Spleen (tissue), 7 donors: Measurements from ENCODE around the gene NCAN.

Source experiments
- POLR2A ChIP-seq, 3 donors: fragments of 450-650 bp; IDR thresholded peaks; one replicate each; pipeline ENCODE4 v1.5.1; 2017; ENCODE audit warnings: antibody characterized with exemption in 3 of 3, mild to moderate bottlenecking in 1 of 3
- POLR2AphosphoS5 ChIP-seq, 3 donors: sonication (generic); formaldehyde crosslinking; IDR thresholded peaks; one replicate each; pipeline ENCODE4 v1.5.1; 2017; ENCODE audit warnings: antibody characterized with exemption in 3 of 3
- TF ChIP-seq, protein P1 (sequence below), 11 experiments: fragments of 200-600 bp in 7 of 11; fragments of 450-650 bp in 4 of 11; sonication (generic) in 4 of 11; IDR thresholded peaks in 8 of 11; conservative IDR thresholded peaks in 3 of 11; 1 replicate in 7 of 11; 2 replicates in 4 of 11; pipeline versions ENCODE4 v1.4.0 to v1.8.0; 2016 to 2021; ENCODE audit warnings: antibody characterized with exemption in 11 of 11, inconsistent platforms in 4 of 11, mild to moderate bottlenecking in 1 of 11
- donor health status: DM: no; HTN: no; CAD: no; lungs with moderate emphysema.
- donor health status: DM: no; HTN: no; CAD: no.
- donor health status: DM: no; HTN: no; CAD: no.

- TF ChIP-seq POLR2A (IDR thresholded peaks at IDR 0.05), result no peak
- TF ChIP-seq, protein P1, sequence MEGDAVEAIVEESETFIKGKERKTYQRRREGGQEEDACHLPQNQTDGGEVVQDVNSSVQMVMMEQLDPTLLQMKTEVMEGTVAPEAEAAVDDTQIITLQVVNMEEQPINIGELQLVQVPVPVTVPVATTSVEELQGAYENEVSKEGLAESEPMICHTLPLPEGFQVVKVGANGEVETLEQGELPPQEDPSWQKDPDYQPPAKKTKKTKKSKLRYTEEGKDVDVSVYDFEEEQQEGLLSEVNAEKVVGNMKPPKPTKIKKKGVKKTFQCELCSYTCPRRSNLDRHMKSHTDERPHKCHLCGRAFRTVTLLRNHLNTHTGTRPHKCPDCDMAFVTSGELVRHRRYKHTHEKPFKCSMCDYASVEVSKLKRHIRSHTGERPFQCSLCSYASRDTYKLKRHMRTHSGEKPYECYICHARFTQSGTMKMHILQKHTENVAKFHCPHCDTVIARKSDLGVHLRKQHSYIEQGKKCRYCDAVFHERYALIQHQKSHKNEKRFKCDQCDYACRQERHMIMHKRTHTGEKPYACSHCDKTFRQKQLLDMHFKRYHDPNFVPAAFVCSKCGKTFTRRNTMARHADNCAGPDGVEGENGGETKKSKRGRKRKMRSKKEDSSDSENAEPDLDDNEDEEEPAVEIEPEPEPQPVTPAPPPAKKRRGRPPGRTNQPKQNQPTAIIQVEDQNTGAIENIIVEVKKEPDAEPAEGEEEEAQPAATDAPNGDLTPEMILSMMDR (IDR thresholded peaks at IDR 0.05 in 8 of 11, conservative IDR thresholded peaks at IDR 0.05 in 3 of 11), result no peak
- no peak for TF ChIP-seq POLR2AphosphoS5 (IDR thresholded peaks at IDR 0.05)
These were observed 83.2 kb downstream of the NCAN start for GRCh38 chr19:19294914-19295313.
